Body of pancreas (tissue), 4 donors: ENCODE measurements around the gene MEAF6. TPM values are rescaled to one million over a fixed set of nuclear protein-coding genes. Genes with fewer than 3 reads are reported as not detected.

Experiments used
- ATAC-seq: fragments of 150-250 bp; one replicate; pipeline ENCODE4 v1.9.1; 2016
- DNase-seq, 4 donors: peaks; one replicate each; pipeline ENCODE4 v3.0.0-alpha.2; 2019
- H3K27ac ChIP-seq, 4 donors: fragments of 200-600 bp; sonication (generic); 1 replicate in 3 of 4; 2 replicates in 1 of 4; pipeline versions ENCODE4 v1.5.1 to v1.6.1; 2016 to 2019; ENCODE audit warnings: mild to moderate bottlenecking in 1 of 4, mixed read lengths in 1 of 4, moderate library complexity in 1 of 4
- H3K27me3 ChIP-seq, 2 donors: fragments of 200-600 bp; sonication (generic); one replicate each; pipeline ENCODE4 v1.6.0; 2016; ENCODE audit warnings: mild to moderate bottlenecking in 1 of 2
- H3K36me3 ChIP-seq, 2 donors: fragments of 200-600 bp; sonication (generic); replicated peaks in 1 of 2; 2 replicates each; pipeline ENCODE4 v1.5.1; 2016; ENCODE audit warnings: low read depth in 2 of 2; ENCODE audit not compliant: insufficient read depth in 1 of 2
- H3K4me1 ChIP-seq: fragments of 200-600 bp; sonication (generic); one replicate; pipeline ENCODE4 v1.6.0; 2016
- H3K4me3 ChIP-seq, 2 donors: fragments of 200-600 bp; sonication (generic); 1 replicate in 1 of 2; 2 replicates in 1 of 2; pipeline ENCODE4 v1.5.1; 2016 to 2019
- H3K9me3 ChIP-seq, 3 donors: fragments of 200-600 bp; sonication (generic); 1 replicate in 2 of 3; 2 replicates in 1 of 3; pipeline ENCODE4 v1.5.1; 2016
- POLR2A ChIP-seq, 3 donors: fragments of 450-650 bp; IDR thresholded peaks; one replicate each; pipeline ENCODE4 v1.6.1; 2016; ENCODE audit warnings: antibody characterized with exemption in 3 of 3, mild to moderate bottlenecking in 2 of 3
- WGBS, 2 donors: methylation state at CpG; one replicate each; pipeline ENCODE4 v1.1.5; 2017; 5-methylcytosine and 5-hydroxymethylcytosine counted together
- intact Hi-C: fragments of 100-400 bp; cut with DNase I; formaldehyde crosslinking; loops from one replicate; pipeline ENCODE4 v1.15.1; 2023
- total RNA-seq, 2 donors: library from RNA; depleted of rRNA; stranded (reverse); fragments of >200 nt; gene quantifications; one replicate each; pipeline ENCODE4 v1.1.0, GENCODE V29; 2016
- TF ChIP-seq, protein P1 (sequence below), 7 experiments: fragments of 450-650 bp in 4 of 7; fragments of 200-600 bp in 3 of 7; sonication (generic) in 3 of 7; IDR thresholded peaks; one replicate each; pipeline ENCODE4 v1.5.1; 2016 to 2019; ENCODE audit warnings: antibody characterized with exemption in 7 of 7

The MEAF6 gene
- total RNA-seq, 2 donors from 2014 or later, result 36.3 to 43.5 TPM

DNA sequence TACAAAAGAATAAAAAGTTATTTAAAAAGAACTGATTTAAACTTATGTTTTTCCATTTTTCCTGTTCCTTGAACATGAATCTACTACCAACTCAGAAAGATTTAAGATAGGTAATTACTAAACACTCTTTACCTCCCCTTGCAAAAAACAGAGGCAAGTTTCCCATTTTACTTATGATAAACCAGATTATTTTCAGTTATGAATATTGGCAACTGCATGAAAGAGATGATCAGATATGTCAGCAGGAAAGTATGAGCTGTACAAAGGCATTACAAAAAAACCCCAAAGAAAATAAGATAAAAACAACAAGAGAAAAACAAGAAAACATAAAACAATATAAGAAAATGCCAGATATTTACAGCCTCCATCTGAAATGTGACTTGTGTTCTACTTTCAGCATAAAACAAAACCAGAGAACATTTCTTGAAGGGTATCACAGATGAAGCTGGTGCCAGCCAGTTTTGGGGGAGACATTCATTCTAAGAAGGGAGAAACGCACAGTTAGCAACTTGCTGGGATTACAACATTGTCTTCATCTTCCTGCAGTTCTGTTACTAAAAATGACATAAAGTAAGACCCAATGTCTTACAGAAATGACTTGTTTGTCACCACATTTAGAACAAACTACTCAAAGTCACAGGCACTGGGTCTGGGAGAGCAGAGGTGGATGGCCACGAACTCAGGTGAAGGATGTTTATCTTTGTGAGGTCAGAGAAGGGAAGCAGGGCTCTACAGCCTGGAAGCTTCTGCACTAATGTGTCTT, 21.0 kb downstream of the MEAF6 start:
- Histone ChIP-seq H3K9me3 (no peaks in the 10 kb centered on the region), H3K27ac (no peak overlapping the region), H3K4me1 (peaks cover 15% of the 10 kb centered on the region), H3K27me3 (no peaks in the 10 kb centered on the region), H3K36me3 (peaks cover 0 to 6% of the 10 kb centered on the region in 2 donors), H3K4me3 (no peak overlapping the region)
- DNase-seq (no peak), ATAC-seq (no peak)
- intact Hi-C loops, result no loop called here
- WGBS, 2 donors, result 83 to 85% methylated on average over 2 of the region's 2 CpGs
- TF ChIP-seq, protein P1, sequence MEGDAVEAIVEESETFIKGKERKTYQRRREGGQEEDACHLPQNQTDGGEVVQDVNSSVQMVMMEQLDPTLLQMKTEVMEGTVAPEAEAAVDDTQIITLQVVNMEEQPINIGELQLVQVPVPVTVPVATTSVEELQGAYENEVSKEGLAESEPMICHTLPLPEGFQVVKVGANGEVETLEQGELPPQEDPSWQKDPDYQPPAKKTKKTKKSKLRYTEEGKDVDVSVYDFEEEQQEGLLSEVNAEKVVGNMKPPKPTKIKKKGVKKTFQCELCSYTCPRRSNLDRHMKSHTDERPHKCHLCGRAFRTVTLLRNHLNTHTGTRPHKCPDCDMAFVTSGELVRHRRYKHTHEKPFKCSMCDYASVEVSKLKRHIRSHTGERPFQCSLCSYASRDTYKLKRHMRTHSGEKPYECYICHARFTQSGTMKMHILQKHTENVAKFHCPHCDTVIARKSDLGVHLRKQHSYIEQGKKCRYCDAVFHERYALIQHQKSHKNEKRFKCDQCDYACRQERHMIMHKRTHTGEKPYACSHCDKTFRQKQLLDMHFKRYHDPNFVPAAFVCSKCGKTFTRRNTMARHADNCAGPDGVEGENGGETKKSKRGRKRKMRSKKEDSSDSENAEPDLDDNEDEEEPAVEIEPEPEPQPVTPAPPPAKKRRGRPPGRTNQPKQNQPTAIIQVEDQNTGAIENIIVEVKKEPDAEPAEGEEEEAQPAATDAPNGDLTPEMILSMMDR (IDR thresholded peaks at IDR 0.05), result no peak
- no peak for TF ChIP-seq POLR2A (IDR thresholded peaks at IDR 0.05)

- TF ChIP-seq, protein P1 (IDR thresholded peaks at IDR 0.05), result no peak
- TF ChIP-seq POLR2A (IDR thresholded peaks at IDR 0.05), result no peak
- Histone ChIP-seq H3K4me1 (peaks cover 48% of the 10 kb centered on the region), H3K27ac (peak overlapping the region in 2 of 4 donors; percentile 57 to 97), H3K9me3 (no peaks in the 10 kb centered on the region), H3K4me3 (no peak overlapping the region), H3K36me3 (peaks cover 6 to 11% of the 10 kb centered on the region in 2 donors), H3K27me3 (no peaks in the 10 kb centered on the region)
- DNase-seq (no peak), ATAC-seq (no peak)
- WGBS, 2 donors, result 79 to 81% methylated on average over 5 of the region's 5 CpGs
- intact Hi-C loops, result loop anchor here (5.0 kb wide), 1 partner anchor 35 kb away; no protein-coding TSS in a partner anchor
Observed at GRCh38 chr1:37487619-37487984, 27.0 kb downstream of the MEAF6 start.

DNA sequence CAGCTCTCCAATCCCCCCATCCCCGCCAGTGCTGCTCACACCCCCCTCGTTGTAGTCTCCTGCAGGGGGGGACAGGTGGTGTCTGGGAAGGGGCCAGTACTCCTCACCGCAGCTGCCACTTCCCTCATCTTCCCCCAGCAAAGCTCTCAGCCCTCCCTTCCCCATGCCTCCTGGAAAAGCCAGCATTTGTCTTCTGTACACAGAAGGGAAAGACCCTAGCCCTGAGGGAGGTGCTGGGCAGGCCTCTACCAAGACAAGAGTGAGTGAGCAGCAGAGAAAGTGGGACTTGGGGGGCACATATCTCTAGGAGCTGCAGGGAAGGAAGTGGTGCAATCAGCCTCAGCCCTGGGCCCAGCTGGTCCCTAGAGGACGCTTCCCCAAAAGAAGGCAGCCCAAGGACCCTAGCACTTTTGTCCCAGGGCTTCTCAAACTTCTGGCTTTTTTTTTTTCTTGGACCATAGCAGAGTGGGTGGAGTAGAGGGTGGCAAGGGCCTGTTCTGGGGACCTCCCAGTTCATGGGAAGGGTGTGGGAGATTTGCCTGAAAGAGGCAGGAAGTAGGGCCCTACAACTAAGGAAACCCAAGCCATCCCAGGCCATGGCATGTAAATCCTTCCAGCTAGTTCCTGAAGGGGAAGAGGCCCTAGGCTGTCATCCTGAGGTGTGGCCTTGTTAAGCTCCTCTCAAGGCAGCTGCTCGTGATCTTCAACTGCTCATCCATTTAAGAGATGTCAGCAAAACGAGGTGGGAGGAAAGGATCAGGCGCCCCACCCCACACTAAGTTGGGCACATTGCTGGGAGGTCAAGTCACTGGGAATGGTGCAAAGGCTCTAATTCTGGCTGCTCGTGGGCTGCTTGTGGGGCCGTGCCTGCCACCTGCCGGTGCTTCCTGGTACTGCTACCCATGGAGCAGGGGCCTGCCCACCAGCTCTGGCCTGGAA, 27.6 kb downstream of the MEAF6 start:
- H3K36me3 ChIP-seq, result peaks cover 11 to 13% of the 10 kb centered on the region in 2 donors

GRCh38 chr1:37485902-37486679, 28.5 kb downstream of the MEAF6 start:
- ATAC-seq, result no peak
- Histone ChIP-seq H3K27me3 (no peaks in the 10 kb centered on the region), H3K4me3 (no peak overlapping the region), H3K27ac (peak overlapping the region; percentile 72 to 97 (median 77)), H3K4me1 (peaks cover 57% of the 10 kb centered on the region), H3K9me3 (no peaks in the 10 kb centered on the region), H3K36me3 (peaks cover 18 to 20% of the 10 kb centered on the region in 2 donors)
- no peak for TF ChIP-seq POLR2A (IDR thresholded peaks at IDR 0.05)
- TF ChIP-seq, protein P1 (IDR thresholded peaks at IDR 0.05), result no peak
- intact Hi-C loops, result loop anchor here (5.0 kb wide), 1 partner anchor 34 kb away; no protein-coding TSS in a partner anchor
- WGBS, 2 donors, result 45 to 70% methylated on average over 3 to 6 of the region's 6 CpGs
- peak in 1 of 4 donors; percentile 47 for DNase-seq

More for the DNA sequence above, 27.6 kb downstream of the MEAF6 start:
- H3K27ac ChIP-seq, result peak overlapping the region in 3 of 4 donors; percentile 57 to 97 (median 76)
- H3K9me3 ChIP-seq, result no peaks in the 10 kb centered on the region
- ATAC-seq, result peak; percentile 74
- H3K4me3 ChIP-seq, result no peak overlapping the region
- TF ChIP-seq, protein P1 (IDR thresholded peaks at IDR 0.05), result peak; percentile 89 to 97 (median 96)
- no peak for TF ChIP-seq POLR2A (IDR thresholded peaks at IDR 0.05)
- intact Hi-C loops, result loop anchor here (5.0 kb wide), 1 partner anchor 35 kb away; no protein-coding TSS in a partner anchor
- no peaks in the 10 kb centered on the region for H3K27me3 ChIP-seq
- WGBS, 2 donors, result 21 to 26% methylated on average over 8 to 9 of the region's 10 CpGs
- peak; percentile 74 to 84 (median 79) for DNase-seq
- H3K4me1 ChIP-seq, result peaks cover 51% of the 10 kb centered on the region
